GM12874 (cell line): ENCODE measurements around the gene TBC1D10A.

Experiments used
- TF ChIP-seq, protein P1 (sequence below): IDR thresholded peaks from 2 replicates; pipeline ENCODE4 v1.5.1; 2011; ENCODE audit warnings: low read depth, mild to moderate bottlenecking, control low read depth, low read length, moderate library complexity; ENCODE audit not compliant: insufficient read depth

Gene TBC1D10A, protein sequence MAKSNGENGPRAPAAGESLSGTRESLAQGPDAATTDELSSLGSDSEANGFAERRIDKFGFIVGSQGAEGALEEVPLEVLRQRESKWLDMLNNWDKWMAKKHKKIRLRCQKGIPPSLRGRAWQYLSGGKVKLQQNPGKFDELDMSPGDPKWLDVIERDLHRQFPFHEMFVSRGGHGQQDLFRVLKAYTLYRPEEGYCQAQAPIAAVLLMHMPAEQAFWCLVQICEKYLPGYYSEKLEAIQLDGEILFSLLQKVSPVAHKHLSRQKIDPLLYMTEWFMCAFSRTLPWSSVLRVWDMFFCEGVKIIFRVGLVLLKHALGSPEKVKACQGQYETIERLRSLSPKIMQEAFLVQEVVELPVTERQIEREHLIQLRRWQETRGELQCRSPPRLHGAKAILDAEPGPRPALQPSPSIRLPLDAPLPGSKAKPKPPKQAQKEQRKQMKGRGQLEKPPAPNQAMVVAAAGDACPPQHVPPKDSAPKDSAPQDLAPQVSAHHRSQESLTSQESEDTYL

DNA sequence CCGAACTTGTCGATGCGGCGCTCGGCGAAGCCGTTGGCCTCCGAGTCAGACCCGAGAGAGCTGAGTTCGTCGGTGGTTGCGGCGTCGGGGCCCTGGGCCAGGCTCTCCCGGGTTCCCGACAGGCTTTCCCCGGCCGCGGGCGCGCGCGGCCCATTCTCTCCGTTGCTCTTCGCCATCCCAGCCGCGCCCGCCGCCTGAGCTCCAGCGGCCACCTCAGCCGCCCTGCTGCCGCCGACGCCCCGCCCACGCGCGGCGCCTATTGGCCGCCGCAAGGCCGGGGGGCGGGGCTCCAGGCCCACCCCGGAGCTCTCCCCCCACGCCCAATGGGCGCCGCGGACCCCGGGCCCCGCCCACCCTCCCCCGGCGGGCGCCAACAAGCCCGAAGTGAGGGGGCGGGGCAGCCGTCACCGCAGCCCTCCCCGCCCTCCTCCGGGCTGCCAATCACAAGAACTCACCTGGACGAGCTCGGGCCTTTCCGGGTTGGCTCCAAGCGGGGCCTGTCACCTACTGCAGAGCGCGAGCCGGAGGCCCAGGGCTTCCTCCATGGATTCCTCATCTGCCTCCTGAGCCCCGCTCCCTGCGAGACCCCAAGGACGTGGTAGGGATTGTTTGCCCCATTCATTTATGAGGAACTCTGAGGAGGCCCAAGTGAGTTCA, at the start of gene TBC1D10A:
Gene TBC1D10A (minus strand): TSS at position 236 of the 657 bp plus-strand sequence. CDS start 60 bp downstream, at position 176.
- TF ChIP-seq, protein P1, sequence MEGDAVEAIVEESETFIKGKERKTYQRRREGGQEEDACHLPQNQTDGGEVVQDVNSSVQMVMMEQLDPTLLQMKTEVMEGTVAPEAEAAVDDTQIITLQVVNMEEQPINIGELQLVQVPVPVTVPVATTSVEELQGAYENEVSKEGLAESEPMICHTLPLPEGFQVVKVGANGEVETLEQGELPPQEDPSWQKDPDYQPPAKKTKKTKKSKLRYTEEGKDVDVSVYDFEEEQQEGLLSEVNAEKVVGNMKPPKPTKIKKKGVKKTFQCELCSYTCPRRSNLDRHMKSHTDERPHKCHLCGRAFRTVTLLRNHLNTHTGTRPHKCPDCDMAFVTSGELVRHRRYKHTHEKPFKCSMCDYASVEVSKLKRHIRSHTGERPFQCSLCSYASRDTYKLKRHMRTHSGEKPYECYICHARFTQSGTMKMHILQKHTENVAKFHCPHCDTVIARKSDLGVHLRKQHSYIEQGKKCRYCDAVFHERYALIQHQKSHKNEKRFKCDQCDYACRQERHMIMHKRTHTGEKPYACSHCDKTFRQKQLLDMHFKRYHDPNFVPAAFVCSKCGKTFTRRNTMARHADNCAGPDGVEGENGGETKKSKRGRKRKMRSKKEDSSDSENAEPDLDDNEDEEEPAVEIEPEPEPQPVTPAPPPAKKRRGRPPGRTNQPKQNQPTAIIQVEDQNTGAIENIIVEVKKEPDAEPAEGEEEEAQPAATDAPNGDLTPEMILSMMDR, result no peak

DNA sequence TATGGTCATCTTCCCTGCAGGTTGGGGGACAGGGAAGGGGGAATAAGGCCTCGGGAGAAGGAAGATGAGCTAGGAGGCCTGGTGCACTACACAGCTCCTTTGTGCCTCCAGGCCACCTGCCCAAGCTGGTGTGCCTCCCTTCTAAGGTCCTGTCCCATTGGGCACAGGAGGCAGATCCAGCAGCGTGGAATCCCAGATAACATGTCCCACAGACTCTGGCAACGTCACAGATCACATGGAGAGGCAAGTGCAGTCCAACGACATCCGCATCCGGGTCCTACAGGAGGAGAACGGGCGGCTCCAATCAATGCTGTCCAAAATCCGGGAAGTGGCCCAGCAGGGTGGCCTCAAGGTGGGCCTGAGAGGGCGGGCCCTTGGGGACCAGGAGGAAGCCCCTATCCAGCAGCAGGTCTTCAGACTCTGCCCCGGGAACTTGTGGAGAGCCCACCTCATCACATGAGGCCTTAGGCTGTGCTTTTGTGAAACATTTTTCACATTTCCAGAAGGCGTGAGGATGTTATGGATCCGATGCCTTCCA, 48.6 kb upstream of the TBC1D10A start:
- TF ChIP-seq, protein P1, result no peak

DNA sequence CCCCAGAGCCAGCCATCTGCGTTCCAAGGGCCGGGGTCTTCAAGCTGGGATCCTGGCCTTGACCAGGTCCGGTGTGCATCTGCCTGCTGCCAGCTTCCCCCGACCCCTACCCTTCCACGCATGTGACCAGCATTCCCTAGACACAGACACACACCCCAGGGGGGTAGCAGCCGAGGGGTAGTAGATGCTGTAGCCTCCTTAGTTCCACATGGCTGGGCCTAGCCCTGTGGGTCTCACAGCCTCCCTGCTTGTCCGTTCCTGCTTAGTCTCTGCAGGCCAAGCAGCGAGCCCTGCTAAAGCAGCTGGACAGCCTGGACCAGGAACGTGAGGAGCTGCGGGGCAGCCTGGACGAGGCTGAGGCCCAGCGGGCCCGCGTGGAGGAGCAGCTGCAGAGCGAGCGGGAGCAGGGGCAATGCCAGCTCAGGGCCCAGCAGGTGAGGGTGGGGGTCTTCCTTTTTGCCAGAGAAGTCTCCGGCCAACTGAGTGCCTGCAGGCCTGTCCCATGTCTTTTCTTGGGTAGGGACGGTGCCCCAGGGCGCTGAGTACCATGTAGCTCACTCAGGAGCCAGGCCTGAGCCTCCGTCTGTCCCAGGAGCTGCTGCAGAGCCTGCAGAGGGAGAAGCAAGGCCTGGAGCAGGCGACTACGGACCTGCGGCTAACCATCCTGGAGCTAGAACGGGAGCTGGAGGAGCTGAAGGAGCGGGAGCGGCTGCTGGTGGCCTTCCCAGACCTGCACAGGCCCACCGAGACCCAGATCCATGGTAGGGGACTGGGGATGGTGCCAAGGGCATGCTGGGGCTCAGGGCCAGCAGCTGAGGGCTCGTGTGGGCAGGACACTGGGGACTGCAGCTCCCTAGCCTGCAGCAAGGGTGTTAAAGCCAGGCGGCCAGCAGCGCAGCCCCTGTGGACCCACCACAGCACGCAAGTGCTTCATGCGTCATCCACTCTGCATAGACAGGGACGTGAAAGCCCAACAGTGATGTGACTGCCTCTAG, 46.9 kb upstream of the TBC1D10A start:
- TF ChIP-seq, protein P1, result no peak

DNA sequence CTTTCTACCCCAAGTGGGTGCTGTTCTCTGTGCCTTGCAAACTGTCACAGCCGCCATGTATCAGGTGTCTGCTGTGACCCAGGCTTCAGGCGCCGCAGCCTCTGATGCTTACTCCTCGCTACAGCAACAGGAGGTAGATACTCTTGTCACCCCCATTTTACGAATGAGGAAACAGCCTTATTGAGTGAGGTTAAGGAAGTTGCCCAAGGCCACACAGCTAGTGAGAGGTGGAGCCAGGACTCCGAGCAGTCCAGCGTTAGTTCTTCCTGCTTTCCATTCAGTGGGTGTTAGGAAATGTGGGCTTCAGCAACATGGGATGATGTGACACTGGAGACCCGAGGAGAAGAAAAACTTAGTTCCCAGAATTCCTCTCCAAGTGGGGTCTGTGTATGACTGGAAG, 46.2 kb upstream of the TBC1D10A start:
- TF ChIP-seq, protein P1, result no peak

DNA sequence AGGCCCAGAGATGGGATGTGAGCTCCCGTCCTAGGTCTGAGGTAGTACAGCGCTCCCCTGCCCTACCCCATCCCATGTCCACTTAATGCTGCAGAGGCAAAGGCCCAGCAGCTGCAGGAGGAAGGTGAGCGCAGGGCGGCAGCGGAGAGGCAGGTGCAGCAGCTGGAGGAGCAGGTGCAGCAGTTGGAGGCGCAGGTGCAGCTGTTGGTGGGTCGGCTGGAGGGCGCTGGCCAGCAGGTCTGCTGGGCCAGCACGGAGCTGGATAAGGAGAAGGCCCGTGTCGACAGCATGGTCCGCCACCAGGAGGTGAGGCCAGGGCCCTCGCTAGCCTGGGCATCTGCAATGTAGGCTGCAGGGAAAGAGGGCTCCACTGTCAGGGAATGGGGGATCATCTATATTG, 45.2 kb upstream of the TBC1D10A start:
- TF ChIP-seq, protein P1, result no peak

DNA sequence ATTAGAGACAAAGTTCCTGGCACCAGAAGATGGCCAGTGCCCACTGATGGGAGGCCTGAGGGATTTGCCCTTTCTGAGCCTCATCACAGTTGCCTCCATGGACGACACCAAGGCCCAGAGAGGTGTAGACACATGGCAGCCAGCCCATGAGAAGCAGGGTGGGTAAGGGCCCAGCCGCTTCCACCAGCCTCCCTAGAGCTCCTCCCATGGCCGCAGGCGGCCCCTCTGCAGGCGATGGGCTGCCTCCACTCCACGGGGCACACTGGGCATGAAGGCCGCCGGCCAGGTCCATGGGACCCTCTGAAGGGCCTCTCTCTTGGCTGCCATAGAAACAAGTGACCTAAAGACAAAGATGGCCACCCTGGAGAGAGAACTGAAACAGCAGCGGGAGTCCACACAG, 44.6 kb upstream of the TBC1D10A start:
- TF ChIP-seq, protein P1, result no peak
